WERI-Rb-1 (cell line): ENCODE results near the gene HOXC13.
A peak's percentile ranks its signal among the peaks of the same experiment; 100 is the strongest.

ENCODE experiments used
- DNase-seq: peaks from one replicate; pipeline ENCODE4 v3.0.0-alpha.2; 2020
- H3K27ac ChIP-seq: fragments of 250-450 bp; sonication (Bioruptor Pico); 2 replicates; pipeline ENCODE4 v1.5.1; 2020; ENCODE audit warnings: mild to moderate bottlenecking, moderate library complexity
- H3K27me3 ChIP-seq: fragments of 250-450 bp; sonication (Bioruptor Pico); 2 replicates; pipeline ENCODE4 v1.5.1; 2021; ENCODE audit warnings: mild to moderate bottlenecking, low read depth, moderate library complexity; ENCODE audit not compliant: insufficient read depth, severe bottlenecking
- H3K36me3 ChIP-seq: fragments of 250-450 bp; sonication (Bioruptor Pico); 2 replicates; pipeline ENCODE4 v1.5.1; 2020; ENCODE audit warnings: mild to moderate bottlenecking, moderate library complexity
- H3K4me3 ChIP-seq: 2 replicates; pipeline ENCODE4 v1.5.1; 2011; ENCODE audit warnings: low read depth, mild to moderate bottlenecking, control low read depth, low read length
- H3K9me3 ChIP-seq: fragments of 250-450 bp; sonication (Bioruptor Pico); 2 replicates; pipeline ENCODE4 v1.5.1; 2021; ENCODE audit warnings: mild to moderate bottlenecking, moderate library complexity; ENCODE audit not compliant: severe bottlenecking
- TF ChIP-seq, protein P1 (sequence below): IDR thresholded peaks from 2 replicates; pipeline ENCODE4 v1.5.1; 2011; ENCODE audit warnings: low read depth, mild to moderate bottlenecking, control low read depth, inconsistent platforms, low read length

The HOXC13 gene

DNA sequence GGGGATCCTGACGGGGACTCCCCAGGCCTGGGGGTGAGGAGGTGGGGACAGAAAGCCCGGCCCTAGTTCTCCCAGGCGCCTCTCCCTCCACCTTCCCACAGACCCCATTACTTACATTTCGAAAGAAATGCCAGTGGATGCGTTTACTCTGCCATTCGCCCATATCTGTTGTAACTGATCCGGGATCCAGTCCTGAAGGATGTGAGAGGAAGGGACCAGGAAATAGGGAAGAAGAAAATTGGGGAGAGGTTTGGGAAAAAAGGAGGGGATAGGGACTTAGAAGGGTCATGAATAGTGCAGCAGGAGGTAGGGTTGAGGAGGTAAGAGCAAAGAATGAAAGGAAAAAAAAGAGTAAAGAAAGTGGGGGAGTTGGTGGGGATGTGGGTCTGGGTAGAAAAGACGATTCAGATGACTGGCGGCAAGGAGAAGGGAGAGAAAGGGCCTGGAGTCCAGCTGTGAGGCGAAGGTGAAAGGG is 17.2 kb downstream of the HOXC13 start:
- TF ChIP-seq, protein P1, sequence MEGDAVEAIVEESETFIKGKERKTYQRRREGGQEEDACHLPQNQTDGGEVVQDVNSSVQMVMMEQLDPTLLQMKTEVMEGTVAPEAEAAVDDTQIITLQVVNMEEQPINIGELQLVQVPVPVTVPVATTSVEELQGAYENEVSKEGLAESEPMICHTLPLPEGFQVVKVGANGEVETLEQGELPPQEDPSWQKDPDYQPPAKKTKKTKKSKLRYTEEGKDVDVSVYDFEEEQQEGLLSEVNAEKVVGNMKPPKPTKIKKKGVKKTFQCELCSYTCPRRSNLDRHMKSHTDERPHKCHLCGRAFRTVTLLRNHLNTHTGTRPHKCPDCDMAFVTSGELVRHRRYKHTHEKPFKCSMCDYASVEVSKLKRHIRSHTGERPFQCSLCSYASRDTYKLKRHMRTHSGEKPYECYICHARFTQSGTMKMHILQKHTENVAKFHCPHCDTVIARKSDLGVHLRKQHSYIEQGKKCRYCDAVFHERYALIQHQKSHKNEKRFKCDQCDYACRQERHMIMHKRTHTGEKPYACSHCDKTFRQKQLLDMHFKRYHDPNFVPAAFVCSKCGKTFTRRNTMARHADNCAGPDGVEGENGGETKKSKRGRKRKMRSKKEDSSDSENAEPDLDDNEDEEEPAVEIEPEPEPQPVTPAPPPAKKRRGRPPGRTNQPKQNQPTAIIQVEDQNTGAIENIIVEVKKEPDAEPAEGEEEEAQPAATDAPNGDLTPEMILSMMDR = no peak
- no peaks in the 10 kb centered on the region for H3K36me3 ChIP-seq
- no peak for DNase-seq
- no peak overlapping the region; the same call in 1 of the 2 replicates for H3K4me3 ChIP-seq
- H3K27me3 ChIP-seq = peaks cover 61% of the 10 kb centered on the region
- H3K9me3 ChIP-seq = no peaks in the 10 kb centered on the region
- no peak overlapping the region for H3K27ac ChIP-seq

- TF ChIP-seq, protein P1 = no peak
- Histone ChIP-seq H3K4me3 (no peak overlapping the region), H3K27ac (no peak overlapping the region), H3K9me3 (no peaks in the 10 kb centered on the region), H3K27me3 (peaks cover 55% of the 10 kb centered on the region), H3K36me3 (no peaks in the 10 kb centered on the region)
- DNase-seq = no peak
Observed at GRCh38 chr12:53956251-53956887, 17.7 kb downstream of the HOXC13 start.

DNA sequence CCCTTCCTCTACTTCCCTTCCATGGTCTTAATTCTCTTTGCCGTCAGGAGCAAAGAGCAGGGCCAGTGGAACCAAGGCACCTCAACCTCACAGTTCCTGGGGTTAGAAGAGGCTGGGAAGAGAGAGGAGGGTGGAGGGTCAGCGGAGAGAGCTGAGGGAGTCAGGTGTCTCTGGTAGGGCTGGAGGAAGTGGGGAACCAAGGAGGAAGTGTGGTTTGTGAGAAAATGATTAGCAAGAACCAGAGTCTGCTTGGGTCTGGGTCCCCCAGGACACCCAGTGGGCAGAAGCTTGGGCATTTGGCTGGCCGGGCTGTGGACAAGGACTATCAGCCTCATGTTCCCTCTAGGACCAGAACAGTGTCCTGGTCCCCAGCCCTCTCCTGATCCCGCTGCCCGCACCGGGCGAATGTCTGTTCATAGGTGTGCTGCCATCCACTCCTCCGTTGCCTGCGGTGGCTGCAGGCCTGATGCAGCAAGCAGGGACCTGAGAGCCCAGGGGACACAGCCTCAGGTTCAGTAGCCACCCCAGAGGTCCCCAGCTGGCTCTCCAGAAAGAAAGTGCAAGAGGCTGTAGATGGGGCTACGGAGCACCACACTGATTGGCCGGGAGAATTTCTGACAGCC is 18.4 kb downstream of the HOXC13 start:
- TF ChIP-seq, protein P1 = no peak
- Histone ChIP-seq H3K36me3 (no peaks in the 10 kb centered on the region), H3K9me3 (no peaks in the 10 kb centered on the region), H3K4me3 (no peak overlapping the region), H3K27ac (no peak overlapping the region), H3K27me3 (peaks cover 49% of the 10 kb centered on the region)
- no peak for DNase-seq

GRCh38 chr12:53958128-53958527 is 19.5 kb downstream of the HOXC13 start:
- no peaks in the 10 kb centered on the region for H3K9me3 ChIP-seq
- no peak overlapping the region for H3K4me3 ChIP-seq
- DNase-seq = peak; percentile 58
- H3K36me3 ChIP-seq = no peaks in the 10 kb centered on the region
- TF ChIP-seq, protein P1 = no peak
- peaks cover 38% of the 10 kb centered on the region for H3K27me3 ChIP-seq
- H3K27ac ChIP-seq = no peak overlapping the region

GRCh38 chr12:53959314-53959713 is 20.7 kb downstream of the HOXC13 start:
- H3K27ac ChIP-seq = no peak overlapping the region
- H3K9me3 ChIP-seq = no peaks in the 10 kb centered on the region
- peaks cover 26% of the 10 kb centered on the region for H3K27me3 ChIP-seq
- no peak for DNase-seq
- TF ChIP-seq, protein P1 = no peak
- H3K36me3 ChIP-seq = no peaks in the 10 kb centered on the region
- no peak overlapping the region for H3K4me3 ChIP-seq
